Glutamatergic neuron (in vitro differentiated cells): ENCODE data around the gene FAAP24. TPM values are rescaled to one million over a fixed set of nuclear protein-coding genes. Genes with fewer than 3 reads are reported as not detected.
A peak's percentile ranks its signal among the peaks of the same experiment; 100 is the strongest.

Source experiments
- DNase-seq: peaks from one replicate; pipeline ENCODE4 v3.0.0; 2022
- H3K27ac Mint-ChIP-seq: one replicate; pipeline ENCODE4 v1.8.0; 2020; ENCODE audit warnings: mild to moderate bottlenecking, mixed read lengths, inconsistent platforms; ENCODE audit not compliant: unreplicated experiment
- H3K27me3 Mint-ChIP-seq: one replicate; pipeline ENCODE4 v1.8.0; 2020; ENCODE audit warnings: mild to moderate bottlenecking, moderate library complexity, mixed read lengths, inconsistent platforms; ENCODE audit not compliant: unreplicated experiment
- H3K36me3 Mint-ChIP-seq: one replicate; pipeline ENCODE4 v1.8.0; 2020; ENCODE audit warnings: mild to moderate bottlenecking, mixed read lengths, inconsistent platforms; ENCODE audit not compliant: unreplicated experiment
- H3K4me1 Mint-ChIP-seq: one replicate; pipeline ENCODE4 v1.8.0; 2020; ENCODE audit warnings: mild to moderate bottlenecking, low read depth, mixed read lengths, inconsistent platforms; ENCODE audit not compliant: unreplicated experiment
- H3K4me3 Mint-ChIP-seq: one replicate; pipeline ENCODE4 v1.8.0; 2020; ENCODE audit warnings: mild to moderate bottlenecking, mixed read lengths, inconsistent platforms; ENCODE audit not compliant: unreplicated experiment
- H3K9me3 Mint-ChIP-seq: one replicate; pipeline ENCODE4 v1.8.0; 2020; ENCODE audit warnings: mild to moderate bottlenecking, moderate library complexity, mixed read lengths, inconsistent platforms; ENCODE audit not compliant: unreplicated experiment
- CTCF ChIP-seq: fragments of 200-600 bp; sonication (generic); IDR thresholded peaks from one replicate; pipeline ENCODE4 v1.5.0; 2021; ENCODE audit not compliant: partially characterized antibody, unreplicated experiment
- long read RNA-seq: library from polyadenylated mRNA; unstranded; transcript quantifications from one replicate; pipeline ENCODE4 v2.0.0, GENCODE V29; 2020; ENCODE audit not compliant: unreplicated experiment
- total RNA-seq: library from RNA; stranded (reverse); fragmentation: NEBNext Ultra II Directional; extraction: Animal tissue kit (Norgen Biotek cat#: 25700); gene quantifications from one replicate; pipeline ENCODE4 v1.2.1, GENCODE V29; 2021; ENCODE audit not compliant: unreplicated experiment

Gene FAAP24
- total RNA-seq: 1.4 TPM
- long read RNA-seq, partial matches to known transcripts: 0 of 1 reads
- long read RNA-seq, other reads (novel, unspliced or antisense): 0 of 1 reads

GRCh38 chr19:32971715-32972540, at the start of gene FAAP24, which contains the start of gene CEP89:
FAAP24 (plus strand) TSS chr19:32972242; CDS start chr19:32973197, 955 bp downstream.
CEP89 (minus strand) TSS chr19:32971958; CDS start chr19:32971874, 84 bp downstream.
- peak; percentile 96 for DNase-seq
- peaks cover 5% of the 10 kb centered on the region for H3K4me1 Mint-ChIP-seq
- H3K27me3 Mint-ChIP-seq: peaks cover 10% of the 10 kb centered on the region
- TF ChIP-seq CTCF: no peak
- no peaks in the 10 kb centered on the region for H3K36me3 Mint-ChIP-seq
- peaks cover 10% of the 10 kb centered on the region for H3K9me3 Mint-ChIP-seq
- H3K4me3 Mint-ChIP-seq: peak within 1 kb of the TSS; percentile 99
- H3K27ac Mint-ChIP-seq: peak within 1 kb of the TSS; percentile 84

GRCh38 chr19:32924200-32924599, 47.8 kb upstream of the FAAP24 start:
- H3K36me3 Mint-ChIP-seq: peaks cover 11% of the 10 kb centered on the region
- peaks cover 5% of the 10 kb centered on the region for H3K27me3 Mint-ChIP-seq
- no peak for DNase-seq
- no peak for TF ChIP-seq CTCF
- H3K9me3 Mint-ChIP-seq: no peaks in the 10 kb centered on the region
- H3K4me3 Mint-ChIP-seq: no peak overlapping the region
- no peak overlapping the region for H3K27ac Mint-ChIP-seq
- no peaks in the 10 kb centered on the region for H3K4me1 Mint-ChIP-seq

GRCh38 chr19:32928806-32929205, 43.2 kb upstream of the FAAP24 start:
- H3K9me3 Mint-ChIP-seq: peaks cover 2% of the 10 kb centered on the region
- peaks cover 18% of the 10 kb centered on the region for H3K36me3 Mint-ChIP-seq
- H3K4me1 Mint-ChIP-seq: no peaks in the 10 kb centered on the region
- TF ChIP-seq CTCF: no peak
- no peak for DNase-seq
- peaks cover 7% of the 10 kb centered on the region for H3K27me3 Mint-ChIP-seq
- no peak overlapping the region for H3K4me3 Mint-ChIP-seq
- H3K27ac Mint-ChIP-seq: no peak overlapping the region

- Mint-ChIP-seq H3K36me3 (peaks cover 31% of the 10 kb centered on the region), H3K4me1 (no peaks in the 10 kb centered on the region), H3K4me3 (no peak overlapping the region), H3K9me3 (peaks cover 2% of the 10 kb centered on the region), H3K27me3 (peaks cover 7% of the 10 kb centered on the region), H3K27ac (no peak overlapping the region)
- DNase-seq: no peak
- no peak for TF ChIP-seq CTCF
Measured at GRCh38 chr19:32930567-32930966, 41.5 kb upstream of the FAAP24 start.

GRCh38 chr19:32933571-32933970, 38.5 kb upstream of the FAAP24 start:
- DNase-seq: no peak
- Mint-ChIP-seq H3K9me3 (peaks cover 2% of the 10 kb centered on the region), H3K4me3 (no peak overlapping the region), H3K27ac (no peak overlapping the region), H3K27me3 (peaks cover 4% of the 10 kb centered on the region), H3K4me1 (no peaks in the 10 kb centered on the region), H3K36me3 (peaks cover 33% of the 10 kb centered on the region)
- no peak for TF ChIP-seq CTCF
